KOPT-K1 (cell line): ENCODE measurements around the gene ADAMTSL1.

Experiments
- H3K27ac ChIP-seq: fragments of 200-600 bp; sonication (generic); 2 replicates; pipeline ENCODE4 v1.5.1; 2016; ENCODE audit warnings: antibody characterized with exemption, mild to moderate bottlenecking, low read depth, low read length; ENCODE audit not compliant: poor library complexity, severe bottlenecking
- H3K36me3 ChIP-seq: fragments of 200-600 bp; sonication (generic); 2 replicates; pipeline ENCODE4 v1.5.1; 2017; ENCODE audit warnings: antibody characterized with exemption, mild to moderate bottlenecking, low read length, moderate library complexity; ENCODE audit not compliant: insufficient read depth
- H3K9me3 ChIP-seq: fragments of 200-600 bp; sonication (generic); 2 replicates; pipeline ENCODE4 v1.5.1; 2017; ENCODE audit warnings: antibody characterized with exemption, low read length, mild to moderate bottlenecking; ENCODE audit not compliant: insufficient read depth, poor library complexity, severe bottlenecking

ADAMTSL1 gene

DNA sequence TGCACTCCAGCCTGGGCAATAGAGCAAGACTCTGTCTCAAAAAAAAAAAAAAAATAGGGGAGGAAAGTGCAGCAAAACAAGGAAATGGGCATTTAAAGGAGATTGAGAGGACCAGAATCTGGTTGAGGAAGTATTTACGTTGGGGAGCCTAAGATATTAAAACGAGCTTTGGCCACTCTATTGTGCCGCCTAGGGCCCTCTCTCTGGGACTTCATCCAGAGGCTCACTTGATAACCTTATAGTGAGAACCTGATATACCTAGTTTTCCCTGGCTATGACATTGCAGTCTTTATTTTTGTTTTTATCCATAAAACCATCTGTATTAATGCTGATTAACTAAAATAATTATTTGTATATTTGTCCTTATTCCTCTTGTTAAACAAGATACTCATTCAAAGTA, 345.5 kb downstream of the ADAMTSL1 start:
- no peaks in the 10 kb centered on the region for H3K9me3 ChIP-seq
- H3K36me3 ChIP-seq = no peaks in the 10 kb centered on the region
- H3K27ac ChIP-seq = no peak overlapping the region

DNA sequence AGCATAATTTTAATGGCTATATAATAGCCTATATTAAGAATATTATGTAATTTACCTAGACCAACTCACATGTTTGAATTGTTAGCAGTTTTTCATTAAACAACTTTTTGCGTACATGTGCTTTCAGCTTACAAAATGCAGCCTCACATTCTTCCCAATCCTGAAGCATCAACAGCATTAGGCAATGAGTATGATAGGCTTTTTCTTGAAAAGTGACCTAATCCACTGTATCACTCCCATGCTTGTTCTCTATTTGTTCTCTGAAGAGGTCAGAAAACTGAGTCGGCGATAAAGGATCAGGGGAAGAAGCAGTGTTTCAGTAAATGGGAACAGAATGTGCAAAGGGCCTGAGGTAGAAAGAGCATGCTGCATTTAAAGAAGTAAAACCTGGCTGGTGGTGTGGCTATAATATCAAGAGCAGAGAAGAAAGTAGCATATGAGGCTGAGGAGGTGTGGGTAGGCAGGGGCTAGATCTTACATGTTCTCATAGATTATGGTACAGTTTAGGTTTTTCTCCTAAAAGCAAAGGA, 346.7 kb downstream of the ADAMTSL1 start:
- no peak overlapping the region for H3K27ac ChIP-seq
- no peaks in the 10 kb centered on the region for H3K9me3 ChIP-seq
- H3K36me3 ChIP-seq = no peaks in the 10 kb centered on the region

DNA sequence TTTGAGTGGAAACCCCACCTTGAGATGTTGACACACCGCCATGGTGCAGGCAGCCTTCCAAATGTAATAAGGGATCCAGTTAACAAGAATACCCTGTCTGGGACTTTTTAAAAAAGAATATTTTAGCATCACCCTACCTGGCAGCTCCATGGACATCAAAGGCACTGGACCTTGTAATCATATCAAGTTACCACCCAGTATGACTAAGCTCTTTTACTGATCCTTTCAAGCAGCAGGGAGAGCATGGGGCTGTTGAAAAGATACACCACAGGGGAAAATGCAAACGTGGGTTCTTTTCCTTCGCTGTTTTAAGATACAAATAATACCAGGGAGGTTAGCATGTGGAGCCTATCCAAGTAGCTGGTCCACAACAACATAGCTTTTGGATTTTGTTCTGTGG, 347.8 kb downstream of the ADAMTSL1 start:
- H3K27ac ChIP-seq = no peak overlapping the region
- no peaks in the 10 kb centered on the region for H3K9me3 ChIP-seq
- H3K36me3 ChIP-seq = no peaks in the 10 kb centered on the region

DNA sequence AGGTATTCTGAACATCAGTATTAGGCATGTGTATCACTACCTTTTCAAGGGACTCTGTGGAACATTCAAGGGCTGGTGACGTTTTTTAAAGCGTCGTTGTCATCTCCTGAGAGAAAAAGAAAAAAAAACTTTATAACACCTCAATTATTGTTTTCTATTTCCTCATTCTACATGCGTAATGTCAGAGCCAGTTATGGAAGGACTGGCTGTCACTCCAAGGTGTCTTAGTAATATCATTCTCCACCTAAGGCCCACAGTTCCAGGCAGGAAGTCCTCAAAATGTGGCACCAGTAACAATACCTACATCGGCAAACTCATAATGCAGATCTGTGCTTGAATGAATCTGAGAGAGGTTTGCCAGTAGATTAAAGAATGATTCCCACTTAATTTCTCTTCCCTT, 348.9 kb downstream of the ADAMTSL1 start:
- H3K36me3 ChIP-seq = no peaks in the 10 kb centered on the region
- H3K9me3 ChIP-seq = no peaks in the 10 kb centered on the region

DNA sequence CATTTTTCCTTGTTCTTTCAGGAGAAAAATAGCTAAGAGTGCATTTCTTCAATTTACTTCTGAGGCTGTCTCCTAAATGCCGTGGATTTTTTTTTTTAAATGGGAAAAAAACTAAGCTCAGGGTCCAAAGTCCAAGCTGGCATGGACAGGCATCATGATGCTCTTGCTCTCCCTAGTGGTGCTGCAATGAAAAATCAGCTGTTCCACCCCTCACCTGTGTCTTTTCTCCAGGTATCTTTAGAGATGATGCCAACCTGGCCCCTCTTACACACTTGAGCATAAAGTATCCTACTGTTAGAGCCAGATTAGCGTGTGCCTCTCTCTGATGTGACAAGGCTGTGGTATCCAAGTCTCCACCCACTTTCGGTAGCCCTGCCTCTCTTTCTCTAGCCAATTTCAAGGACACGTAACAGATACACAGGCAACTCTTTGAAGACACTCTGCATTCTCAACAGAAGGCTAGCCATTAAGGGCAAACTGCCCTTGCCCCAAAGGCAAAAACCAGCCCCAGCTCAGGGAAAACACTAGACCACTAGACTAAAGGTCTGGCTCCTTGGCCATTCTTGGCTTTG, 350.2 kb downstream of the ADAMTSL1 start:
- no peaks in the 10 kb centered on the region for H3K36me3 ChIP-seq
- no peaks in the 10 kb centered on the region for H3K9me3 ChIP-seq
- no peak overlapping the region for H3K27ac ChIP-seq

More for the DNA sequence above, 348.9 kb downstream of the ADAMTSL1 start:
- no peak overlapping the region for H3K27ac ChIP-seq

DNA sequence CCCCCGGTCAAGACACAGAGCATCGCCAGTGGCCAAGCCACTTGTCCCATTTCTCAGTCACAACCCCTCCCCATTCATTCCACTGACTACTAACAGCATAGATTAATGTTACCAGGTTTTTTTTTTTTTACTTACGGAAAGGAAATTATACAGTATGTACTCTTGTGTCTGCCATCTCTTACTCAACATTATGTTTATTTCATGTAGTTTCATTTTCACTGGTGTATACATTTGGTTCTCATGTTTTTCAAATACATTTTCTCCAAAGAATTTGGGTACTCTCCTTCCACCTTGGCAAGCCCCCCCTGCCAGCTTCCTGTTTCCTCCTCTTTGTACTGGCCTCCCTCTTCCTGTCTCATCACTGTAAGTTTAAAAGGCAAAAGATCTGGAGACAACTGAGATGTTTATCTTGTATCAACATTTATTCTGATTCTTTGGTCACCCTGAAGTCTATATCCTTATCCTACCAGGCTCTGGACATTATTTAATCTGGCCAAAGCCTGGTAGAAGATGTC, 351.8 kb downstream of the ADAMTSL1 start:
- no peaks in the 10 kb centered on the region for H3K36me3 ChIP-seq
- peak overlapping the region; percentile 49 for H3K27ac ChIP-seq
- H3K9me3 ChIP-seq = no peaks in the 10 kb centered on the region

DNA sequence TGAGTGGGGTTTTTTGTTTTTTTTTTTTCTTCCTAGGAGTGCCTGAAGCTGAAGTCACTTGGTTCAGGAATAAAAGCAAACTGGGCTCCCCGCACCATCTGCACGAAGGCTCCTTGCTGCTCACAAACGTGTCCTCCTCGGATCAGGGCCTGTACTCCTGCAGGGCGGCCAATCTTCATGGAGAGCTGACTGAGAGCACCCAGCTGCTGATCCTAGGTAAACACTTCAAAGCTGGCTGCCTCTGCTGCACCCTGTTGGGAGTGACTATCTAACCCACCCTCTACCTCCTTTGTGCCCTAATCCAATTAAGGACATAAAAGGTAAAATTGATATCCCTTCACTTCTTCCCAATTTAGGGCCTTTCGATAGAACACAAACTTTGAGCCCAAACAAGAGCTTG, 352.3 kb downstream of the ADAMTSL1 start:
- Histone ChIP-seq H3K27ac (peak overlapping the region; percentile 49), H3K9me3 (no peaks in the 10 kb centered on the region), H3K36me3 (no peaks in the 10 kb centered on the region)

DNA sequence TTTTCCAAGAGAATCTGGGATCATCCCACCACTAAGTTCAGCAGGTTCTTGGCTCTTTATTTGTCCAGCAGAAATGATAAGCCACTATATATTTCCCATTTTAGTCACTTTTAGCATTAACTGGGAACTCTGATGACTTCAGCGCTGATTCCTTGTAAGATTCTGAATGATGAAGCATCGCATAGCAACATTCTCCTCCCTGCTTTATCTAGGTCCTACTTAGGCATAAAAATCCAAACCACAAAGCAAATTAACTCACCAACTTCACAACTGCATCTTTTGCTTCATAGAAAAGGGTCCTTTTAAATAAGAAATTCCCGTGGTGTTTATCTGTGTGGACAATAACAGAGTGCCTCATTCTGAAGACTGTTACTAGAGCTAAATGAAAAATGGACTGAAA, 355.1 kb downstream of the ADAMTSL1 start:
- no peak overlapping the region for H3K27ac ChIP-seq
- H3K9me3 ChIP-seq = no peaks in the 10 kb centered on the region
- no peaks in the 10 kb centered on the region for H3K36me3 ChIP-seq

DNA sequence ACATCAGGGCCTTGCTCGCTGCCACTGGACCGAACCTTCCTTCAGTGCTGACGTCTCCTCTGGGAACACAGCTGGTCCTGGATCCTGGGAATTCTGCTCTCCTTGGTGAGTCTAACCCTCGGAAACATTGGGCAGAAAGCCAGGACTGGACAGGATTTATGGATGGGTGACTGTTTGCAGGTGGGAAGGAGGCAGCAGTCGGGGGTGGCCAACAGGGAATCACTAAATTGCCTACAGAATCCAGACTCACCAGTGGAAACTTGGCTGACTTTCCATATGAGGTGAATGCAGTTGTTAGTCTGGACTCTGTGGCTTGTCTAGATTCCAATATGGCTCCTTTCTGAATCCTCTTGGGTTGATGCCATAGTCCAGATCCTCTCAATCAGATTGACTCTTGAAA, 355.9 kb downstream of the ADAMTSL1 start:
- Histone ChIP-seq H3K27ac (no peak overlapping the region), H3K9me3 (no peaks in the 10 kb centered on the region), H3K36me3 (no peaks in the 10 kb centered on the region)

DNA sequence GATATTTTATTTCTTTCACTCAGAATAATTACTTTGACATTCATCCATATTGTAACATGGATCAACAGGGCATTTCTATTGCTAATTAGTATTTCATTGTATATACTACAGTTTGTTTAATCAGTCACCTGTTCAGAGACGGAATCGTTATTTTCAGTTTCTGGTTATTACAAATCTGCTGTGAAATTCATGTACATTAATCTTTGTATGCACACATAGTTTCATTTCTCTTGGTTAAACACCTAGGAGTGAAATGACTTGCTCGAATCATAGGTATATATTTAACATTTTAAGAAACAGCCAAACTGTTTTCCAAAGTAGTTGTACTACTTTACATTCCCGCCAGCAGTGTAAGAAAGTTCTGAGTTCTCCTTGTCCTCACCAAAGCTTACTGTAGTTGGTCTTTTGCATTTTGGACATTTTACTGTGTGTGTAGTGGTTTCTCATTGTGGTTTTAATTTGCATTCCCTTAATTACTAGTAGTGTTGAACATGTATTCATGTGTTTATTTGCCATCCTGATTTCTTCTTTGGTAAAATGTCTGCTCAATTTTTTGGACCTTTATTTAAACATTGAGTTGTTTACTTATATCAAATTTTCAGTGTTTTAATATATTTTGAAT, 360.9 kb downstream of the ADAMTSL1 start:
- Histone ChIP-seq H3K9me3 (no peaks in the 10 kb centered on the region), H3K27ac (no peak overlapping the region), H3K36me3 (no peaks in the 10 kb centered on the region)

DNA sequence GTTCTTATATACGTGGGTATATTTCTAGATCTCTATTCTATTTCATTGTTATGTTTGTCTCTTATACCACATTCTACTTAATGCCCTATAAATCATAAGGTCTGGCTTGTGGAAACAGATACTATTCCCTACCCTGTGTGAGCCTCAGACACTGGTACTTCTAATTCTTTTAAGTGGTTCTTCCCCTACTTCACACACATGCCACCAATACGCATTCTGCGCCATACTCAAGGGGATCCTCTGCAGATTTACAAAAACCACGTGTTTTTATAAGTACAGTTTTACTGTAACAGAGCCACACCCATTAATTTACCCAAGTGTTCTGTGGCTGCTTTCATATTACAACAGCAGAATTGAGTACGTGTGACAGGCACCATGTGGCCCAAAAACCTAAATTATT, 363.4 kb downstream of the ADAMTSL1 start:
- Histone ChIP-seq H3K9me3 (no peaks in the 10 kb centered on the region), H3K27ac (no peak overlapping the region), H3K36me3 (no peaks in the 10 kb centered on the region)

DNA sequence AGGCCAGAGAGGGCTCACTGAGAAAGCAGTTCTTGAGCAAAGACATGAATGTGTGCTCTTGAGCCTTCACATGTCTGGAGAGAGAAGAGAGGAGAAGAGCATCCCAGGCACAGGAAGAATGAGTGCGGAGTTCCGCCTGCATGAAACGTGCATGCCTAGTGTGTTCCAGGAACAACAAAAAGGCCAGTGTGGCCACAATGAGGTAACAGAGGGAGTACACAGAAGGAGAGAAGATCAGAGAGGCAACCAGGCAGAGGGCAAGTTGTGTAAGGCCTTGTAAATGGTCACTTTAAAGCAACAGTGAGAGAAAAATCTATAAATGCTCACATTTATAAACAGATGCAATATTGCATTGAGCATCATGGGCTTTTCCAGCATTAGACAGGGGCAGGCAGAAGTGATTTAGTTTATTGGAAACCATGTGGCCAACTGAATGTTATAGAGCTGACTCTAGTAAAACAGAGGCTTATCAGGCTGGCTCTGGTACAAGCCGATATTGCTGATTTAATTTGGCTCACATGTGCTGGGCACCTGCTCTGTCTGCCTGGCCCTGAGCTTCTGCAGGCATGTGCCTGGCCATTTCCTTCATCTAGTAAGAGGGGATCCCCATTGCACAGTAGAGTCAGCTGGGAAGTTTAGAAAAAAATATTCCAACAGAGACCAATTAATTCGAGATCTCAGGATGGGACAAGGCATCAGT, 373.8 kb downstream of the ADAMTSL1 start:
- Histone ChIP-seq H3K27ac (no peak overlapping the region), H3K9me3 (no peaks in the 10 kb centered on the region), H3K36me3 (no peaks in the 10 kb centered on the region)

DNA sequence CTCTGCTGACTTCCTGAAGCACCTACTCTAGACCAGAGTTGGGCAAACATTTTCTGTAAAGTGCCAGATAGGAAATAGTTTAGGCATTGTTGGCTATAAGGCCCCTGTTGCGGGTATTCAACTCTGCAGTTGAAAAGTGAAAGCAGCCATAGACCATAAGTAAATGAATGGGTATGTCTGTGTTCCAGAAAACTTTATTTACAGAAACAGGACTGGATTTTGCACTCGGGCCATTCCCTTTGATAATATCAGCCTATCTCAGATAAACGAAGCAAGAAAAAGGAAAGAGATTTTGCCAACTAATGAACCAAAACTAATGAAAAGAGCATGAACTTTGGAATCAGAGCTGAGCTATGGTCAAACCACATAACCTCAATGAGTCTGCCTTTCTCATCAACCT, 374.7 kb downstream of the ADAMTSL1 start:
- H3K9me3 ChIP-seq = no peaks in the 10 kb centered on the region
- no peak overlapping the region for H3K27ac ChIP-seq
- no peaks in the 10 kb centered on the region for H3K36me3 ChIP-seq

DNA sequence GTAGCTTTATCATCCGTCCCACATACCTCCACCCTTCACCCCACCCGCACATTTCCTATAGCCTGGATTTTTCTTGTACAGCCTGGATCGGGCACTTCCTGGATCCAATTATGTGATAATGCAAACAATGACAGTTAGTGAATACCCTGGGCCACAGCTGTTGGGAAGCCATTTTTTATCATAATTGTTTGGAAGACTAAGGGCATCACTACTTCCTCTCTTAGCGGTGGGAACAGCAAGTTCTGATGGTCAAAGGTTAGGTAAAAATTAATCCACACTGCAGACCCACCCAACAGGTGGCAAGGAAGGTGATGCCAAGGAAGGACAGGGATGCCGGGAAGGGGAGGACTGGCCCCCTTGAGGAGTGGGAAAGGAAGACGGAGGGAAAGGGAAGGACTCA, 375.3 kb downstream of the ADAMTSL1 start:
- H3K9me3 ChIP-seq = no peaks in the 10 kb centered on the region
- H3K27ac ChIP-seq = no peak overlapping the region
- no peaks in the 10 kb centered on the region for H3K36me3 ChIP-seq

DNA sequence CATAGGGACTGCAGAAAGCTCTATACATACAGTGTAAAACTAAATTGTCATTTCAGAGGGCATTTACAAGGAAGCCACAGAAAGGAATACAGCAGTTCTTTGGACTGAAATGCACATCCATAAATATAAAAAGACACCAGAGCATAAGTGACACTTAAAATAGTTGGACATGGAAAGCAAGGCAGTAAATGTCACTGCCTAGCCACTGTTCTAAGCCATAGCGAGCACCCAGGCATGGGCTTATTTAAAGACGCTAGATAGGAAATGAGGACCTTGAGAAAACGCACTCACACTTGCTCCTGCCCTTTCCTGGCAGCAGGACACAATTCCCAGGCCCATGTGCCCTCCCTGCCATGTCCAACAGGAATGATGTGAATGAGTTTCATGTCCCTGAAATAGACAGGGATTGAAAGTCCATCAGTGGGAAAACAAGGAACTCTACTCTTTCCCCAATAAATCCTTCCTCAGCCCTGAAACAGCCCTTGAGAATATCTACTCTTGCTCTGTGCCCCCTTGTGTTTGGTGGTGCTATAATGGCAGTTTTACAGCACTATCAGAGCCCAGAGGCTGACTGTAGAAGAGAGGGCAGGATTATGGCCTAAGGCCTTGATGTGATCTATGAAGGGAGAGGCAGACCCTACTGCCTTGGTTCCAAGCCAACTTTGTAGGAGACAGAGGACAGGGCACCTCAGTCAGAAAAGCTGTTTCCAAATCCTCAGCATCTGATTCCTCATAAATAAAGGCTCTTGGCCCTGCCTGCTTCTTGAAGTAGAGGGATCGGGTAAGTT, 376.1 kb downstream of the ADAMTSL1 start:
- no peak overlapping the region for H3K27ac ChIP-seq
- H3K36me3 ChIP-seq = no peaks in the 10 kb centered on the region
- H3K9me3 ChIP-seq = no peaks in the 10 kb centered on the region
